A549 treated with dexamethasone at 1 μM for 4 hours (cell line): Measurements from ENCODE around the gene AGBL3. TPM values are rescaled to one million over a fixed set of nuclear protein-coding genes. Genes with fewer than 3 reads are reported as not detected.

Experiments
- total RNA-seq: library from RNA; stranded (reverse); fragments of 200-300 nt; extraction: Qiagen RNA extraction; gene quantifications from 5 replicates; pipeline ENCODE4 v1.2.3, GENCODE V29; 2022

AGBL3 gene
- 0.56 to 1.1 TPM (median 1.1 TPM) in 5 replicates for total RNA-seq

GRCh38 chr7:134986363-134987251 is at the start of gene AGBL3:
Gene AGBL3 (plus strand): TSS chr7:134986508. CDS start chr7:134987934, 1,426 bp downstream.

GRCh38 chr7:135147899-135148721 is 161.8 kb downstream of the AGBL3 start, which contains the start of gene TMEM140:
Gene TMEM140 (plus strand): TSS chr7:135148072. CDS start chr7:135164442, 16,370 bp downstream.

GRCh38 chr7:135170274-135170997 is 184.1 kb downstream of the AGBL3 start, which contains the start of gene CYREN:
Gene CYREN (minus strand): TSS chr7:135170707. CDS start chr7:135168922, 1,785 bp downstream.

Other genes with a start within 250 kb of the AGBL3 start
- gene CALD1, start 206.9 kb upstream of the AGBL3 start, total RNA-seq = 153 to 255 TPM (median 221 TPM) in 5 replicates
- 0.64 to 1.3 TPM (median 1.1 TPM) in 5 replicates for gene TMEM140, start 161.6 kb downstream of the AGBL3 start, total RNA-seq
- 72.3 to 93.1 TPM (median 85.4 TPM) in 5 replicates for gene CYREN, start 184.2 kb downstream of the AGBL3 start, total RNA-seq
- gene WDR91, start 225.0 kb downstream of the AGBL3 start, total RNA-seq = 6.0 to 9.8 TPM (median 8.2 TPM) in 5 replicates
- not detected in 5 replicates for gene STRA8, start 247.3 kb downstream of the AGBL3 start, total RNA-seq